Spinal cord (tissue), 10 donors: ENCODE data around the gene SH3BP4. TPM values are rescaled to one million over a fixed set of nuclear protein-coding genes. Genes with fewer than 3 reads are reported as not detected.

Source experiments
- DNase-seq, 6 donors: peaks; one replicate each; pipeline versions ENCODE4 v3.0.0 to v3.0.0-alpha.2; 2013 to 2015; ENCODE audit warnings: low spot score in 6 of 6, low read depth in 4 of 6
- H3K27ac ChIP-seq: one replicate; pipeline ENCODE4 v1.5.1; 2013; ENCODE audit warnings: low read depth, low read length, control low read depth
- H3K27me3 ChIP-seq: one replicate; pipeline ENCODE4 v1.6.1; 2013; ENCODE audit warnings: low read length; ENCODE audit not compliant: control insufficient read depth, insufficient read depth
- H3K36me3 ChIP-seq: one replicate; pipeline ENCODE4 v1.6.1; 2013; ENCODE audit warnings: low read length; ENCODE audit not compliant: control insufficient read depth, insufficient read depth
- H3K4me1 ChIP-seq: one replicate; pipeline ENCODE4 v1.6.1; 2013; ENCODE audit warnings: low read length; ENCODE audit not compliant: control insufficient read depth, insufficient read depth
- H3K4me3 ChIP-seq: one replicate; pipeline ENCODE4 v1.5.1; 2013; ENCODE audit warnings: low read depth, low read length, control low read depth
- H3K9me3 ChIP-seq: one replicate; pipeline ENCODE4 v1.6.1; 2013; ENCODE audit warnings: low read length; ENCODE audit not compliant: control insufficient read depth, insufficient read depth
- WGBS: methylation state at CpG from one replicate; pipeline ENCODE4 v1.1.5; 2013; ENCODE audit warnings: missing lambda C conversion rate; ENCODE audit not compliant: insufficient coverage; 5-methylcytosine and 5-hydroxymethylcytosine counted together
- polyA plus RNA-seq, 2 donors: library from polyadenylated mRNA; unstranded; fragments of 120-200 nt; gene quantifications; one replicate each; pipeline ENCODE4 v1.2.1, GENCODE V29; 2013; ENCODE audit not compliant: insufficient read length in 2 of 2
- total RNA-seq, 2 donors: library from RNA; depleted of rRNA in 1 of 2; stranded (reverse); fragments of 120-200 nt in 1 of 2; fragments of >200 nt in 1 of 2; gene quantifications; one replicate each; pipeline versions ENCODE4 v1.2.3 to v1.2.4, GENCODE V29; 2013 to 2014
- donor health status: healthy.

The SH3BP4 gene
- total and polyA plus RNA-seq, 4 donors: 13.9 to 29.6 (median 27.0) TPM

DNA sequence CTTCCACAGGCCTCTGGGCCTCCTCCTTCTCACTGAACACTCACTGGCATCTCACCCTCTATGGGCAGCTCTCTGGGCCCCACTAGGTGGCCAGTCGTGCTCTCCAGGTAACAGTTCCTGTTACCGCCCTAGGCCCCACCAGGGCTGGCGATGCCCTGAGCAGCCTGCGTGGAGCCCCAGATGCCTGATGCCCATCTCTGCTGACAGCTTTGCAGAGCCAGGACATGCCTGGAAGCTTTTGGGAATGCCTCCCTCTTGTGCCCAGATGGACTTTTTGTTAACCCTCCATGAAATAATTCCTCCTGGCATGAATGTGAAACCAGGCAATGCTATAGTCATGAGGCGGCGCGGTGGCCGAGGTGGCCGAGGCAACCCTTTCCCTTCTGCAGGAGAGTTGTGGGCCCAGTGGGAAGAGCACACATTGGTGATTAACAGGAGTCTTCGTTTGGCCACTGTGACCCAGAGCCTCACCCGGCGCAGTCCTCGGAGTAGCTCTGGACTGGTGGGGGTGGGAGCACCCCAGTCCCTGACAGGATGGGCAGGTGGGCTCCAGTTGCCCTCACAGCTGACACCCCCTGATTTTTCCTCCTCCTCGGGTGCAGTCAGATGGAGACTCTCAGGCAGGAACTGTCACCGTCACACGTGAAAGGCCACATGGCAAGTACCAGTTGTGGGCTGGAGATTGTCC, 80.0 kb downstream of the SH3BP4 start:
- Histone ChIP-seq H3K9me3 (no peaks in the 10 kb centered on the region), H3K4me1 (peaks cover 80% of the 10 kb centered on the region), H3K36me3 (peaks cover 21% of the 10 kb centered on the region), H3K27me3 (no peaks in the 10 kb centered on the region), H3K4me3 (no peak overlapping the region), H3K27ac (no peak overlapping the region)
- WGBS: 76% methylated on average over 14 of the region's 16 CpGs
- no peak for DNase-seq

DNA sequence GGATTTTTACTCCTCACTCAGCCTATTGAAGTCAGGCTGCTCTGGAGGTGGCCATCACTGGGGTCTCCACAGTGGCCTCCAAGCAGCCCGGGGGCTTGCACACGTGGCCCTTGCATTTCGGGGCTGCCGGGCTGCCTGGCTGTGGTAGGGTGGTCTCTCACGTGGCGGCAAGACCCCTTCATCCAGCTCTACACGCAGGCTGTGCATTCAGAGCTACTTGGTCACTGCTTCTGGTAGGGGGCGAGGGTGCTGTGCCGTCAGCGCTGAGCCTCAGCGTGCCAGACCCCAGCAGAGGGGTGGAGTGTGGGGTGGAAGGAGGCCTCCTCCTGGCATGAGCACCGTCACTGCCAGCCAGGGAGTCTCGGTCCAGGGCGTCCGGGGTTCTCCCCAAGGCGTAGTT, 80.6 kb downstream of the SH3BP4 start:
- DNase-seq: no peak
- Histone ChIP-seq H3K4me3 (no peak overlapping the region), H3K36me3 (peaks cover 21% of the 10 kb centered on the region), H3K9me3 (no peaks in the 10 kb centered on the region), H3K27me3 (no peaks in the 10 kb centered on the region), H3K4me1 (peaks cover 74% of the 10 kb centered on the region), H3K27ac (no peak overlapping the region)
- 92% methylated on average over 15 of the region's 16 CpGs for WGBS

DNA sequence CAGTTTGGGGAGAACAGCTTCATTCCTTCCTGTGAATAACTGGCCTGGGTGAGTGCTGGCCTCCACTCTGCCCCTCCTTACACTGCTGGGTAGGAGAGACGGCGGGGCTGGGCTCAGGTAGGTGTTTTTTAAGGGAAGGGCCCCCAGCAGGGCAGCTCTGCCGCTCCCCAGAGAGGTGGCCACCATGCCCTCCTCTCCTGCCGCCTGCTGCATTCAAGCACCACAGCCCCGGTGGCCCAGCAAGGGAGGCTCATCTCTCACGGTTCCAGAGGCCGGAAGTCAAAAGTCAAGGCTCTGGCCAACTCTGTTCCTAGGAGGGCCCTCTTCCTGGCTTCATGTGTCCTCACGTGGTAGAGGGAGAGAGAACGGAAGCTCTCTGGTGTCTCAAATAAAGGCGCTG, 81.1 kb downstream of the SH3BP4 start:
- no peaks in the 10 kb centered on the region for H3K27me3 ChIP-seq
- peaks cover 21% of the 10 kb centered on the region for H3K36me3 ChIP-seq
- no peak for DNase-seq
- peaks cover 69% of the 10 kb centered on the region for H3K4me1 ChIP-seq
- H3K4me3 ChIP-seq: no peak overlapping the region
- no peaks in the 10 kb centered on the region for H3K9me3 ChIP-seq
- WGBS: 90% methylated on average over 4 of the region's 10 CpGs
- no peak overlapping the region for H3K27ac ChIP-seq

DNA sequence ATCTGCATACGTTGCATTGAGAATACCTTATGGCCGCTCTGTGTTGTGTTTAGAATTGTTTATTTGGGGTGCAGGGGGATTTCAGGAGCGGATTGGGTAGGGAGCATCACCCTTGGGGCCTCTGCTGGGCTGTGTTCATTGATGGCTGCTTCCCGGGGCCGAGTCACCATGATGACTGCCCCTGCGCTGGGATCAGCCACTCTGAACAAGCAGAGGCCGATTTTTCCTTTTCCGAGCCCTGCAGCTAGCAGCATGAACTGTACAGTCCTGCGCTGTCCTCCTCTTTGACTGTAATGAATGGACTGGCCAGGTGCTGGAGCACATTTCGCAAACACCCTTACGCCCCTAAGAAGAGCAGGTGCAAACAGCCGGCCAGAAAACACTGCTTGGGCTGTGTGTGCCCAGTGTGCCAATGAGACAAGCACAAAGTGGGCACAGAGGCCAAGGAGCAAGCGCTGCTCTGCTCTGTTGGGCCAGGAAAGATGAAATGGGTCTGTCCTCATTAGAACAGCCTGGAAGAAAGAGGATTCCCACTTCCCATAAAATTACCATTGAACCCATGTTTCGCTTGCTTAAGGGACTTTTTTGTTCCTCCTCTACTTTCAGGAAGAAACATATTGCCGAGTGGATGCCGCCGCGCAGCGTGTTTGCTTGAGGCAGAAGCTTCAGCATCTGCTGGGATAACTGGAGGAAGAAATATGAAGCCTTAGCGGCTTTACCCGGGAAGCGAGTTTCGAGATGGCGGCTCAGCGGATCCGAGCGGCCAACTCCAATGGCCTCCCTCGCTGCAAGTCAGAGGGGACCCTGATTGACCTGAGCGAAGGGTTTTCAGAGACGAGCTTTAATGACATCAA, 82.7 kb downstream of the SH3BP4 start:
- Histone ChIP-seq H3K27me3 (no peaks in the 10 kb centered on the region), H3K9me3 (no peaks in the 10 kb centered on the region), H3K27ac (peak overlapping the region; percentile 50), H3K36me3 (peaks cover 15% of the 10 kb centered on the region), H3K4me1 (peaks cover 55% of the 10 kb centered on the region), H3K4me3 (no peak overlapping the region)
- peak in 2 of 6 donors; percentile 56 to 67 for DNase-seq
- 55% methylated on average over 25 of the region's 30 CpGs for WGBS

DNA sequence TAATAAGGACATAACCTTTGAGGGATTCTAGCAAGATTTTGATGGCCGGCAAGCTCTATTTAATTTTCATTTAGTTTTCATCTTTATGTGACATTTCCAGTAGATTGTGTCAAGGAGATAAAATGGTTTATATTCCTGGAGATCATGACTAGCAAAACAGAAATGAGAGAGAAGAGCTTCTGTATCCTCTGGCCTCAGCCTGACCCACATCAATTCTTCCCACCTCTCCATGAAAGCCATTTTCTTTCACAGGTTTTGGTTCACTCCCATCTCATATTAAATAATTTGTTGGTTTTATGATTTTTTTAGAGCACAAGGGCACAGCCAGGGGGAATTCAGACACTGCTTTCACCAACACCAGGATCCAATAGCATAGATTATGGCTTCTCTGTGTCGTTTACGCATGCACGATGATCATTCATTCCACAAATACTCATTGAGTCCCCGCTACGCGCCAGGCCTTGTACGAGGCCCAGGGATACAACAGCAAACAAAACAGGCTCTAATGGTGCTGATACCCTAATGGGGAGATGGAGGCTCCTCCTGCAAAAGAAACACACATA, 85.9 kb downstream of the SH3BP4 start:
- H3K27ac ChIP-seq: no peak overlapping the region
- no peak overlapping the region for H3K4me3 ChIP-seq
- no peaks in the 10 kb centered on the region for H3K27me3 ChIP-seq
- peaks cover 25% of the 10 kb centered on the region for H3K36me3 ChIP-seq
- WGBS: no CpG with 5 or more reads among the region's 8 CpGs
- H3K4me1 ChIP-seq: peaks cover 23% of the 10 kb centered on the region
- peak in 1 of 6 donors; percentile 40 for DNase-seq
- no peaks in the 10 kb centered on the region for H3K9me3 ChIP-seq

DNA sequence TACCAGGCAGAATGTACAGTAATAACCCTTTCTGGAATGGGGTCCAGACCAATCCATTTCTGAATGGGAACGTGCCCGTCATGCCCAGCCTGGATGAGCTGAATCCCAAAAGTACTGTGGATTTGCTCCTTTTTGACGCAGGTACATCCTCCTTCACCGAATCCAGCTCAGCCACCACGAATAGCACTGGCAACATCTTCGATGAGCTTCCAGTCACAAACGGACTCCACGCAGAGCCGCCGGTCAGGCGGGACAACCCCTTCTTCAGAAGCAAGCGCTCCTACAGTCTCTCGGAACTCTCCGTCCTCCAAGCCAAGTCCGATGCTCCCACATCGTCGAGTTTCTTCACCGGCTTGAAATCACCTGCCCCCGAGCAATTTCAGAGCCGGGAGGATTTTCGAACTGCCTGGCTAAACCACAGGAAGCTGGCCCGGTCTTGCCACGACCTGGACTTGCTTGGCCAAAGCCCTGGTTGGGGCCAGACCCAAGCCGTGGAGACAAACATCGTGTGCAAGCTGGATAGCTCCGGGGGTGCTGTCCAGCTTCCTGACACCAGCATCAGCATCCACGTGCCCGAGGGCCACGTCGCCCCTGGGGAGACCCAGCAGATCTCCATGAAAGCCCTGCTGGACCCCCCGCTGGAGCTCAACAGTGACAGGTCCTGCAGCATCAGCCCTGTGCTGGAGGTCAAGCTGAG, 89.6 kb downstream of the SH3BP4 start:
- Histone ChIP-seq H3K9me3 (no peaks in the 10 kb centered on the region), H3K27ac (no peak overlapping the region), H3K36me3 (peaks cover 56% of the 10 kb centered on the region), H3K4me1 (peaks cover 13% of the 10 kb centered on the region), H3K4me3 (no peak overlapping the region), H3K27me3 (no peaks in the 10 kb centered on the region)
- 95% methylated on average over 31 of the region's 31 CpGs for WGBS
- DNase-seq: no peak

DNA sequence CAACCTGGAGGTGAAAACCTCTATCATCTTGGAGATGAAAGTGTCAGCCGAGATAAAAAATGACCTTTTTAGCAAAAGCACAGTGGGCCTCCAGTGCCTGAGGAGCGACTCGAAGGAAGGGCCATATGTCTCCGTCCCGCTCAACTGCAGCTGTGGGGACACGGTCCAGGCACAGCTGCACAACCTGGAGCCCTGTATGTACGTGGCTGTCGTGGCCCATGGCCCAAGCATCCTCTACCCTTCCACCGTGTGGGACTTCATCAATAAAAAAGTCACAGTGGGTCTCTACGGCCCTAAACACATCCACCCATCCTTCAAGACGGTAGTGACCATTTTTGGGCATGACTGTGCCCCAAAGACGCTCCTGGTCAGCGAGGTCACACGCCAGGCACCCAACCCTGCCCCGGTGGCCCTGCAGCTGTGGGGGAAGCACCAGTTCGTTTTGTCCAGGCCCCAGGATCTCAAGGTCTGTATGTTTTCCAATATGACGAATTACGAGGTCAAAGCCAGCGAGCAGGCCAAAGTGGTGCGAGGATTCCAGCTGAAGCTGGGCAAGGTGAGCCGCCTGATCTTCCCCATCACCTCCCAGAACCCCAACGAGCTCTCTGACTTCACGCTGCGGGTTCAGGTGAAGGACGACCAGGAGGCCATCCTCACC, 90.2 kb downstream of the SH3BP4 start:
- H3K27me3 ChIP-seq: no peaks in the 10 kb centered on the region
- peaks cover 61% of the 10 kb centered on the region for H3K36me3 ChIP-seq
- no peaks in the 10 kb centered on the region for H3K9me3 ChIP-seq
- 91% methylated on average over 24 of the region's 25 CpGs for WGBS
- no peak overlapping the region for H3K4me3 ChIP-seq
- H3K27ac ChIP-seq: no peak overlapping the region
- peaks cover 13% of the 10 kb centered on the region for H3K4me1 ChIP-seq
- no peak for DNase-seq

DNA sequence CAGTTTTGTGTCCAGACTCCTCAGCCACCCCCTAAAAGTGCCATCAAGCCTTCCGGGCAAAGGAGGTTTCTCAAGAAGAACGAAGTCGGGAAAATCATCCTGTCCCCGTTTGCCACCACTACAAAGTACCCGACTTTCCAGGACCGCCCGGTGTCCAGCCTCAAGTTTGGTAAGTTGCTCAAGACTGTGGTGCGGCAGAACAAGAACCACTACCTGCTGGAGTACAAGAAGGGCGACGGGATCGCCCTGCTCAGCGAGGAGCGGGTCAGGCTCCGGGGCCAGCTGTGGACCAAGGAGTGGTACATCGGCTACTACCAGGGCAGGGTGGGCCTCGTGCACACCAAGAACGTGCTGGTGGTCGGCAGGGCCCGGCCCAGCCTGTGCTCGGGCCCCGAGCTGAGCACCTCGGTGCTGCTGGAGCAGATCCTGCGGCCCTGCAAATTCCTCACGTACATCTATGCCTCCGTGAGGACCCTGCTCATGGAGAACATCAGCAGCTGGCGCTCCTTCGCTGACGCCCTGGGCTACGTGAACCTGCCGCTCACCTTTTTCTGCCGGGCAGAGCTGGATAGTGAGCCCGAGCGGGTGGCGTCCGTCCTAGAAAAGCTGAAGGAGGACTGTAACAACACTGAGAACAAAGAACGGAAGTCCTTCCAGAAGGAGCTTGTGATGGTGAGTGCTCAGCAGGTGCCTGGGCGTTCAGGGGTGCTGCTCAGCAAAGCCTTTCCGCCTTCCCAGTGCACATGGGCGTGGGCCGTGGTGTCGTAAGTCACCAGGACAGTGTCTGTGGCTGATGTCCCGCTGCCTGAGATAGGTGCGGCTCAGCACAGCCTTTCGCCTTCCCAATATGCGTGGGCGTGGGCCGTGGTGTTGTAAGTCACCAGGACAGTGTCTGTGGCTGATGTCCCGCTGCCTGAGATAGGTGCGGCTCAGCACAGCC, 91.0 kb downstream of the SH3BP4 start:
- Histone ChIP-seq H3K4me3 (no peak overlapping the region), H3K36me3 (peaks cover 69% of the 10 kb centered on the region), H3K4me1 (peaks cover 13% of the 10 kb centered on the region), H3K27ac (no peak overlapping the region), H3K27me3 (no peaks in the 10 kb centered on the region), H3K9me3 (no peaks in the 10 kb centered on the region)
- 98% methylated on average over 36 of the region's 49 CpGs for WGBS
- no peak for DNase-seq
